Stomach (tissue), 9 donors: ENCODE data around the gene ODF4. TPM values are rescaled to one million over a fixed set of nuclear protein-coding genes. Genes with fewer than 3 reads are reported as not detected.

ENCODE experiments used
- DNase-seq, 2 donors: peaks; one replicate each; pipeline versions ENCODE4 v3.0.0 to v3.0.0-alpha.2; 2013 to 2019
- H3K27ac ChIP-seq, 5 donors: fragments of 200-600 bp in 4 of 5; sonication (generic) in 4 of 5; one replicate each; pipeline ENCODE4 v1.5.1; 2013 to 2019; ENCODE audit warnings: mild to moderate bottlenecking in 1 of 5, moderate library complexity in 1 of 5
- H3K27me3 ChIP-seq, 3 donors: fragments of 200-600 bp; sonication (generic); one replicate each; pipeline ENCODE4 v1.5.1; 2017 to 2019; ENCODE audit warnings: mixed run types in 1 of 3
- H3K36me3 ChIP-seq, 4 donors: fragments of 200-600 bp; sonication (generic); 1 replicate in 3 of 4; 2 replicates in 1 of 4; pipeline ENCODE4 v1.5.1; 2016 to 2019
- H3K4me1 ChIP-seq, 4 donors: fragments of 200-600 bp; sonication (generic); one replicate each; pipeline ENCODE4 v1.5.1; 2016 to 2019
- H3K4me3 ChIP-seq, 4 donors: fragments of 200-600 bp; sonication (generic) in 3 of 4; one replicate each; pipeline ENCODE4 v1.5.1; 2016 to 2019; ENCODE audit warnings: mild to moderate bottlenecking in 1 of 4
- H3K9me3 ChIP-seq, 4 donors: fragments of 200-600 bp; sonication (generic); one replicate each; pipeline ENCODE4 v1.5.1; 2016 to 2019
- EP300 ChIP-seq: sonication (generic); formaldehyde crosslinking; IDR thresholded peaks from one replicate; pipeline ENCODE4 v1.6.1; 2017; ENCODE audit warnings: antibody characterized with exemption
- POLR2A ChIP-seq, 4 donors: fragments of 450-650 bp; IDR thresholded peaks; one replicate each; pipeline ENCODE4 v1.6.1; 2016; ENCODE audit warnings: antibody characterized with exemption in 4 of 4, control low read depth in 2 of 4, mild to moderate bottlenecking in 1 of 4, moderate library complexity in 1 of 4
- POLR2AphosphoS5 ChIP-seq, 3 donors: sonication (generic); formaldehyde crosslinking; IDR thresholded peaks; one replicate each; pipeline ENCODE4 v1.6.1; 2016; ENCODE audit warnings: antibody characterized with exemption in 3 of 3
- WGBS, 5 donors: extraction: QIAGEN DNeasy Blood & Tissue Kit in 3 of 5; methylation state at CpG; one replicate each; pipeline versions ENCODE4 v1.1.5 to v1.1.7; 2013 to 2018; 5-methylcytosine and 5-hydroxymethylcytosine counted together
- intact Hi-C: fragments of 100-400 bp; cut with DNase I; formaldehyde crosslinking; loops from one replicate; pipeline ENCODE4 v1.15.1; 2023; ENCODE audit warnings: low total_unique reads
- polyA plus RNA-seq, 3 donors: library from polyadenylated mRNA; stranded (reverse); fragments of 200-250 nt; gene quantifications; one replicate each; pipeline ENCODE4 v1.2.3, GENCODE V29; 2013
- total RNA-seq, 5 donors: library from RNA; depleted of rRNA; stranded (reverse); fragments of >200 nt; gene quantifications; one replicate each; pipeline versions ENCODE4 v1.1.0 to v1.2.3, GENCODE V29; 2014 to 2016
- TF ChIP-seq, protein P1 (sequence below), 7 experiments: fragments of 450-650 bp in 4 of 7; fragments of 200-600 bp in 3 of 7; sonication (generic) in 3 of 7; IDR thresholded peaks; one replicate each; pipeline ENCODE4 v1.5.1; 2016 to 2019; ENCODE audit warnings: antibody characterized with exemption in 7 of 7, control low read depth in 2 of 7, mild to moderate bottlenecking in 1 of 7
- donor health status: healthy with polysubstance abuse.
- donor health status: Bipolar disorder and iron deficiency.
- donor health status: healthy.

Gene ODF4
- total and polyA plus RNA-seq, 8 donors: not detected

DNA sequence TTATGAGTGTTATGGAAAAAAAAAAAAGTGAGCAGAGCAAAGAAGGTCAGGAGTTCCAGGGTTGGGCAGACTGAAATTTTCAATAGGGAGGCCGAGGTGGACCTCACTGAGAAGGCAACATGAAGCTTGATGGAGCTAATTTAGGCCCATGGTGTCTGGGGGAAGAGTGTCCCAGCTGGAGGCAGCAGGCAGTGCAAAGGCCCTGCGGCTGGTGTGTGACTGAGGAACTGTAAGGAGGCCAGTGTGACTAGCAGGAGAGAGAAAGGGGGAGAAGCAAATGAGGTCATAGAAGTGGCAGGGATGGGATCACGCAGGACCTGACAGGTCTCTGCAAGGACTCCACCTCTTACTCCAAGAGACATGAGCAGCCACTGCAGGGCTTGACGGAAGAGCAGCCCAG lies 19.4 kb upstream of the ODF4 start:
- Histone ChIP-seq H3K9me3 (no peaks in the 10 kb centered on the region), H3K4me3 (no peak overlapping the region), H3K27ac (no peak overlapping the region), H3K36me3 (no peaks in the 10 kb centered on the region), H3K27me3 (peaks cover 0 to 43% (median 9%) of the 10 kb centered on the region in 3 donors), H3K4me1 (peaks cover under 1 to 9% (median 5%) of the 10 kb centered on the region in 4 donors)
- intact Hi-C loops: no loop called here
- WGBS, 5 donors: 80 to 91% (median 90%) methylated on average over 4 of the region's 4 CpGs
- no peak for DNase-seq
- TF ChIP-seq, protein P1, sequence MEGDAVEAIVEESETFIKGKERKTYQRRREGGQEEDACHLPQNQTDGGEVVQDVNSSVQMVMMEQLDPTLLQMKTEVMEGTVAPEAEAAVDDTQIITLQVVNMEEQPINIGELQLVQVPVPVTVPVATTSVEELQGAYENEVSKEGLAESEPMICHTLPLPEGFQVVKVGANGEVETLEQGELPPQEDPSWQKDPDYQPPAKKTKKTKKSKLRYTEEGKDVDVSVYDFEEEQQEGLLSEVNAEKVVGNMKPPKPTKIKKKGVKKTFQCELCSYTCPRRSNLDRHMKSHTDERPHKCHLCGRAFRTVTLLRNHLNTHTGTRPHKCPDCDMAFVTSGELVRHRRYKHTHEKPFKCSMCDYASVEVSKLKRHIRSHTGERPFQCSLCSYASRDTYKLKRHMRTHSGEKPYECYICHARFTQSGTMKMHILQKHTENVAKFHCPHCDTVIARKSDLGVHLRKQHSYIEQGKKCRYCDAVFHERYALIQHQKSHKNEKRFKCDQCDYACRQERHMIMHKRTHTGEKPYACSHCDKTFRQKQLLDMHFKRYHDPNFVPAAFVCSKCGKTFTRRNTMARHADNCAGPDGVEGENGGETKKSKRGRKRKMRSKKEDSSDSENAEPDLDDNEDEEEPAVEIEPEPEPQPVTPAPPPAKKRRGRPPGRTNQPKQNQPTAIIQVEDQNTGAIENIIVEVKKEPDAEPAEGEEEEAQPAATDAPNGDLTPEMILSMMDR (IDR thresholded peaks at IDR 0.05): no peak
- TF ChIP-seq EP300: no peak
- no peak for TF ChIP-seq POLR2A (IDR thresholded peaks at IDR 0.05)
- TF ChIP-seq POLR2AphosphoS5 (IDR thresholded peaks at IDR 0.05): no peak

DNA sequence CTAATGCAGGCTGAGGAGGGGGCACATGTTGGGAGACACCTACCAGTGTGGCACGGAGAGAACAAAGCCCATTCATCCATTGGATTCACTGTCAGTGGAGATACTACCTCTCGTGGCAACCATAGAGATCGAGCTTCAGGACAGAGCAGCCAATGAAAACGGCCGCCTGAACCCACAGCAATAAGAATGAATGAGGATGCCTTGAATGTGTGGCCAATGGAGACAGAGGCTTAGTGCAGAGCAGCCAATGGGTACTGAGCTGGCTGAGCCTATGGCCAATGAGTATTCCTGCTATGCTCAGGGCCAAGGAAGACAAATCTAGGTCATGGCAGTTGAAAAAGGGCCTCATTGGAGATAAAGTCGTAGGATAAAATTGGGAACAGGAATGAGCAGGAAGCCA lies 18.6 kb upstream of the ODF4 start:
- TF ChIP-seq POLR2A (IDR thresholded peaks at IDR 0.05) (no peak), POLR2AphosphoS5 (IDR thresholded peaks at IDR 0.05) (no peak), EP300 (no peak)
- TF ChIP-seq, protein P1 (IDR thresholded peaks at IDR 0.05): no peak
- Histone ChIP-seq H3K27me3 (peaks cover 0 to 43% (median 3%) of the 10 kb centered on the region in 3 donors), H3K4me3 (no peak overlapping the region), H3K36me3 (no peaks in the 10 kb centered on the region), H3K4me1 (peaks cover 0 to 4% (median 0%) of the 10 kb centered on the region in 4 donors), H3K9me3 (no peaks in the 10 kb centered on the region), H3K27ac (no peak overlapping the region)
- no peak for DNase-seq
- intact Hi-C loops: no loop called here
- WGBS, 5 donors: 72 to 77% (median 74%) methylated on average over 4 to 6 of the region's 6 CpGs

DNA sequence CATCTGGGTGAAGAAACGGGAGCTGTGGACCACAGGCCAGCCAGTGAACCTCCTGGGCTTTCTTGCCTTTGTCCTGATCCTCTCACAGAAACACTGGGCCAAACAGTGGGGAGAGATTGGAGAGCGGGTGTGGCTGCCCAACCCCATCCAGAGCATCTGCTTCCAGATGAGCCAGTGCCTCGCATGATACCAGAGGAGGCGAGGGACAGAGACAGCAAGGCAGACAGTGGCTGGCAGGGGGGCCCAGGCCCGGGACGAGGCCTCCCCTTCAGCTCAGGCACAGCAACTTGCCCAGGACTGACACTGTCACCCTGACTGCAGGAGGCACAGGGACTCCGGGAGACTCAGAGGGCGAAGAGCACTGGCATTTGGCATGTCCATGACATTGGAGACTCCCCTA lies 17.6 kb upstream of the ODF4 start:
- Histone ChIP-seq H3K27ac (no peak overlapping the region), H3K36me3 (no peaks in the 10 kb centered on the region), H3K27me3 (peaks cover 0 to 43% (median 5%) of the 10 kb centered on the region in 3 donors), H3K9me3 (no peaks in the 10 kb centered on the region), H3K4me3 (no peak overlapping the region), H3K4me1 (peaks cover 10 to 13% (median 10%) of the 10 kb centered on the region in 4 donors)
- no peak for DNase-seq
- TF ChIP-seq POLR2AphosphoS5 (IDR thresholded peaks at IDR 0.05): no peak
- no peak for TF ChIP-seq EP300
- TF ChIP-seq, protein P1 (IDR thresholded peaks at IDR 0.05): no peak
- TF ChIP-seq POLR2A (IDR thresholded peaks at IDR 0.05): no peak
- 78 to 89% (median 82%) methylated on average over 5 to 8 of the region's 8 CpGs for WGBS, 5 donors
- intact Hi-C loops: no loop called here

DNA sequence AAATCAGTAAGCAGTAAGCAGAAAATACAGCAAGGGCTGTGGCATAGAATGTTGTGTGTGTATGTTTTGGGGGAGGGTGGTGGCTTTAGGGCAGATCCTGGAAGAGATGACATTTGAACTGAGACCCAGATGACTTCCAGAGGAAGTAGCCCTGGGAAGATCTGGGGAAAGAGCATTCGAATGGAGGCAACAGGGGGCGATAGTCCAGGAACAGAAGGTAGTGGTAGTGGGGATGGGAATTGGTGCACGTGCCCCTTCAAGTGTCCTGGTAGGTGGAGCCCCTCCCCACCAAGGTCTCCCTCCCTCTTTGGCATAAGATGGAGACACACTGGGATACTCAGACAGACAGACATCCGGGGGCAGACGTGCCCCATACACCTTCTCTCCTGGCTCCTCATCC lies 15.5 kb upstream of the ODF4 start:
- H3K4me1 ChIP-seq: peaks cover 14 to 17% (median 15%) of the 10 kb centered on the region in 4 donors
- no peak overlapping the region for H3K4me3 ChIP-seq
- no peak for DNase-seq
- TF ChIP-seq, protein P1 (IDR thresholded peaks at IDR 0.05): no peak
- TF ChIP-seq POLR2A (IDR thresholded peaks at IDR 0.05) (no peak), POLR2AphosphoS5 (IDR thresholded peaks at IDR 0.05) (no peak), EP300 (no peak)
- intact Hi-C loops: no loop called here
- H3K36me3 ChIP-seq: no peaks in the 10 kb centered on the region
- WGBS, 5 donors: 70 to 84% (median 83%) methylated on average over 5 of the region's 5 CpGs
- H3K27me3 ChIP-seq: peaks cover 0 to 38% (median 9%) of the 10 kb centered on the region in 3 donors
- no peaks in the 10 kb centered on the region for H3K9me3 ChIP-seq
- no peak overlapping the region for H3K27ac ChIP-seq
